NCI-H748 treated with DMSO at 0.1 percent for 48 hours (cell line): Measurements from ENCODE around the gene RPS6KA2.
"Not testable (repeated sequence)": the region's sequence is repeated elsewhere in the genome, so short reads cannot be mapped to it uniquely, and the experiment has no call there.

Experiments used
- DNase-seq: peaks from one replicate; lab custom pipeline; 2025; lab: John Stamatoyannopoulos, UW

RPS6KA2 gene

DNA sequence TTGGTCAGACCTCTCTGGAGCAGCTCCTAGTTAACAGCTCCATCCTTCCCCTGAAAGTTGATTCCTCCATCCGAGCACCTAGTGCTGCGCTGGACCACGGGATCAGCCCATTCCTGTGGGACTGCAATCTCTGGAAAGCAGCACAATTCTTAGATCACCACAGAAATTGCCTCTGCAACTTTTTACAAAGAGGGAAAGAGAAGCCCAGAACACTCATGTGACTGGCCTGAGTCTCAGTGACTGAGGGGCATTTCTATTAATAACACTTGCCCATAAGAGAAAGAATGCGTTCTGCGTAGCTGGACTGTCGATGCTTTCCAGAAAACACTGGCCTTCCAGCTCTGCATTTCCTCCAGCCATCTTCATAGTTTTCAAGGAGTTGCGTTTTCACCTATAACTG is 262.6 kb downstream of the RPS6KA2 start:
- no peak for DNase-seq

DNA sequence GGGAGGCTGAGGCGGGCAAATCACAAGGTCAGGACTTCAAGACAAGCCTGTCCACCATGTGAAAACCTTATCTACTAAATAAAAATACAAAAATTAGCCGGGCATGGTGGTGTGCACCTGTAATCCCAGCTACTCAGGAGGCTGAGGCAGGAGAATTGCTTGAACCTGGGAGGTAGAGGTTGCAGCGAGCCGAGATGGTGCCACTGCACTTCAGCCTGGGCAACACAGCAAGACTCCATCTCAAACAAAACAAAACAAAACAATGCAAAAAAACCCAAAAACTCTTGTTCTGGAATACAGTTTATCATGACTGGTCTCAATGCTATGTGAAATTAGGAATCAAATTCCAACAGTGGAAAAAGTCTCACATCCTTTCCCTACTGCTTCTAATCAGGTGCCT is 264.6 kb downstream of the RPS6KA2 start:
- DNase-seq, result not testable (repeated sequence)

DNA sequence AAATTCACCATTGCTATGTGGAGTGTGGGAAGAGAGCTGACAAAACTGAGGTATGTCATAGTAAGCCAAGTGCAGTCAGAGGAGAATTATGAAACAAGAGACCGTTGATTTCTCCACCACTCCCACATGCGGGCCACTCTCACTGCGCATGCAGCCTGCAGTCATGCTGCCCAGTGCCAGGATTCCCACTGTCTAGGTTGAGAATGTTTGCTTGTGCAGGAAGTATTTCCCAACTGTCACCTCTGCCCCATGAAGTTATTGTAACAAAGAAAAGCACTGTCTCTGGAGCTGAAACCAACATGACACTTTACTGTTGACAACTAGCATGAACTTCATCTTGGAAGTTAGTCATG is 266.0 kb downstream of the RPS6KA2 start:
- no peak for DNase-seq

DNA sequence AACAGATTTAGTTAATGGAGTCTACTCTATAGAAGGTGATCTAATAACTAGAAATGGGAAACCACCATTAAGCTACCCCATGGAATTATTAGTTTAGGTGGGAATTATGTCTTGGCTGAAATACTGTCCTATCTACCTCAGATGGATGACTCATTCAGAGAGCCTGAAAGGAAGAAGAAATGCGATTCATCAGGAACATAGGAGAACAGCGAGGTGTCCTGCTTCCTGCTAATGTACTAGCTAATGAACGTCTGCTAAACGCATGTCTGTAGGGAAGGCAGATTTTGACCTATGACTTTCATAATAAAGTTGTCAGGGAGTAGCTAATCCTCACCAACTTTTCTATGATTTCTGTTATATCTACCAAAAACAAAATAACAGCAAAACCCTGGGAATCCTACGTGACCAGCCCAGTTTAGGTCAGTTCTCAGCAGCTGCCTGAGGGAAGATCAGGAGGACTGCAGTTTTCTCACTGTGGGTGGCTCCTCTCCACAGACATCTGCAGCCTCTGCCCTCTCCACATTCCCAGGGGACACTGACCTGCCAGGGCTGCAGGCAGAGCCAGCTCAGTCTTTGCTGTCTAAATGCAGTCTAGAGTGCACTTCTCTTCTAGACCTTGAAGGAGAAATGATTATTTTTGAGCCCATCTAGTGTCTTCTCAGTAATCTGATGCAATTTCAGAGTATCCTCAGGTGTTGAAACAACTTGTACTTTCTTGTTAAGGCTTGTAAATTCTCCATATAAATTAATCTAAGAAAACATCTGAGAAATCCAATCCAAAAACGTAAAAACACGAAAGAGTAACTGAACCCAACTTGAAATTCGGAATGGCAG is 266.6 kb downstream of the RPS6KA2 start:
- DNase-seq, result no peak
